CD4-positive, alpha-beta T cell treated with Interferon gamma for 1 hour (primary cell): Measurements from ENCODE around the gene RSAD1.

Source experiments
- DNase-seq: peaks from one replicate; pipeline ENCODE4 v3.0.0-alpha.2; 2020

RSAD1 gene

DNA sequence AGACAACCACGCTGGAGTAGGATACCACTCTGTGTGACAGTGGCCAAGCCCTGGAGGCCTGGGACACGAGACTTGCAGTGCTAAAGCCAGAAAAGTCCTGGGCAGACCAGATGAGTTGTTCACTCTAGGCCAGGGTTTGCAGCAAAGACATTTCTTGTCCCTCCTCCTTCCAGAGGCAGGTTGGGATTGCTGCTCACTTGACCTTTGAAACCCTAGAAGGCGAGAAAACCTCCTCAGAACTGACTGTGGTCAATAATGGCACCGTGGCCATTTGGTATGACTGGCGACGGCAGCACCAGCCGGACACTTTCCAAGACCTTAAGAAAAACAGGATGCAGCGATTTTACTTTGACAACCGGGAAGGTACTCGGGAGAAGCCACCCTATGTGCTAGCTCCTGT lies 44.1 kb downstream of the RSAD1 start:
- no peak for DNase-seq

GRCh38 chr17:50523208-50523607 lies 44.5 kb downstream of the RSAD1 start:
- DNase-seq, result no peak

- no peak for DNase-seq
Observed at GRCh38 chr17:50524838-50525237, 46.2 kb downstream of the RSAD1 start.

DNA sequence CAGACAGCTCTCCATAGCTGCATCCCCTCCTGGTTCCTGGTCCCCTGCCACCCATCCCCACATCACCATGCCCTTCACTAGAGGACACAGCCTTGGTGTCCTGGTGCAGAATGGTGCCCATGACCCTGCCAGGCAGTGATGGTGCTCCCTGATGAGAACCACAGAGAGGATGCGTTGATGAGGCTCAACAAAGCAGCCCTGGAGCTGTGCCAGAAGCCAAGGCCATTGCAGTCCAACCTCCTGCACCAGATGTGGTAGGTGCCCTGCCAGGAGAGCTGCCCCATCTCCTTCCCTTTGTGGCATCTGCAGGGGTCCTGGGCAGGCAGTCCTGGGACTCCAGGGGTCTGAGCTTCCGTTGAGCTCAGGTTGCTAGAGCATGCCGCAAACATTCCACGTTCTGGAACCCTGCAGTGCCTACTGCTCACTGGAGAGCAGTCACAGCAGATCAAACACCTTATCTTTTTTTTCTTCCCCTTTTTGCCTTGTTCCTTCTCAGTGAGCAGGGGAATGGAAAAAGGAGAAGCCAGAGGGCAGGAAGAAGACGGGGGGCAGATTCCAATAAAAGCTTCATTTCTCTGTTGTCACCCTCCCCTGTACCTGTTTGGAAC lies 48.6 kb downstream of the RSAD1 start:
- no peak for DNase-seq

DNA sequence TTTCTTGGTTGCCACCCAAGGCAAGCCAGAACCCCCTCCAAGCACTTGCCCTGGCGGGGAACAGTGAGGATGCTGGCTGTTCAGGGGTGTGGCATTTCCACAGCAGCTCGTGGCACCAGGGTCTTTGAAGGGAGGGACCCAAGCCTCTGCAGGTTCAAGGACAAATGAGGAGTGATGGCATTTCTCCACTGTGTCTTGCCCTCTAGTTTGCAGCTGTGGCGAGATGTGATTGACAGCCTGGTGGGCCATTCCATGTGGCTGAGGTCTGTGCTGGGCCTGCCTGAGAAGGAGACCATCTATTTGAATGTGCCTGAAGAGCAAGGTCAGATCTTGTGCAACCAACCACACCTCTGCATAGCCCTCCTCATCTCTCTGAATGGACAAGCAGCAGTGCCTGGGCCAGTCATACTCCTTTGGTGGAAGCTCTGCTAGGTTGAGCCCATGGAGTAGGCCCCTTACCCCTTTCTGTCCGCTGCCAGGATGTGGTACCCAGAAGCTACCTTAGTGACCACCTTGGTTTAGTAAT lies 49.4 kb downstream of the RSAD1 start:
- no peak for DNase-seq

DNA sequence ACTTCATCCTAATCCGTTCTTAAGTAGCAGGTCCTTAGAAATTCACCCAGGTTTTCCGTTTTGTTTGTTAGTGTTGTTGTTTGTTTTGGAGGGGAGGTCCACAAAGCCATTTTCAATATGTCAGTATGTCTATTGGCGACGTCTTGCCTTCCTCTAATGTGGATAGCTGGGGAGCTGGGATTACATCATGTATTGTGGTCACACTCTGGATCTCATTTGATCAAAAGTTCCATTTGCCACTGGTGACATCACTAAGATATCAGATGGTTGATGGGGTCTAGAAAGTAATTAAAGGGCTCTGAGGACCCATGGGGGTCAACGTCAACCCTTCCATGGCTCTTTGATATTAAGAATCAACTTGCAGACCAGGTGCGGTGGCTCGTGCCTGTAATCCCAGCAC lies 51.2 kb downstream of the RSAD1 start:
- no peak for DNase-seq

GRCh38 chr17:50531428-50532025 lies 52.9 kb downstream of the RSAD1 start:
- DNase-seq, result no peak

DNA sequence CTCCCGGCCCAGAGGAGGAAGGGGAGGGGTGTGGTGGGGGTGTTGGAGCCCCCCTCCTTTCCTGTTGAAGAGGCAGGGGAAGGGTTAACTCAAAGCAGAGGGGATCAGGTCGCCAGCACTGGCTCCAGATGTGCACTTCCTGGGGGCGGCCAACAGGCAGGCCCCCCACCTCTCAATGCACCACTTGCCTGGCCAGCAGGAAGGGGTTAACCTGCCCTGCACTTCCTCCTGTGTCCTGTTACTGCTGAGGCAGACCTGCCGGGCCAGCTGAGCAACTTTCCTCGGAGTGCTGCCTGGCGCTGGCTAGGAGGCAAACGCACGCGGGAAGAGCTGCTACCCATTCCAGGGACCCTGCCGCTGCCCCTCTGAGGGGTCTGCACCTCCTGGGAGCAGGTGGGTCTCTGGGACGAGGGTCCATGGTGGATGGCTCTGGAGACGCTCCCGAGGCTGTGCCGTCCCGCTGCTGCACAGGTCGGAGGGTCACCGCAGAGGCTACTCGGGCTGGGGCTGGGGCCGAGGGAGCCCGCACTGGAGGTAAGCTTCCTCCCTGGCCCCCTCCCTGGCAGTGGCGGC lies 53.9 kb downstream of the RSAD1 start, which contains the start of gene EPN3:
Gene EPN3, plus strand, starts transcription at position 284 of the 573 bp plus-strand sequence. CDS start 3,822 bp downstream, outside the sequence.
- no peak for DNase-seq

GRCh38 chr17:50533185-50533584 lies 54.5 kb downstream of the RSAD1 start:
- DNase-seq, result no peak

- DNase-seq, result no peak
Observed at GRCh38 chr17:50533720-50534148, 55.1 kb downstream of the RSAD1 start.

- no peak for DNase-seq
Observed at GRCh38 chr17:50534222-50534978, 55.7 kb downstream of the RSAD1 start.

DNA sequence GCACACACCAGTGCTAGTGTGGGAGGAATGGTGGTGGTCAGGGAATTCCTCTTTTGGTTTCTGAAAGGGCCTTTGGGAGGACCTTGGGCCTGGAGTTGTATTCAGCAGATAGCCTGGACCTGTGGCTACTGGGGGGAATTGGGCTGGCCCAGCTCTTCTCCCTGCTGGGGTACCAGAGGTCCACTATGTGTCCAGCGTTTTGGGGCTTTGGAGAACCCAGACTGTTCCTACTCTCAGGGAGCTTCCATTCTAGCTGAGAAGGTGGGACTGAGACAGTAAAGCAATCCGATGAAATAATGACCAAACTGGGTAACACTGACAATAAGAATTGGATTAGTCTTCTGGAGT lies 56.3 kb downstream of the RSAD1 start:
- DNase-seq, result no peak

DNA sequence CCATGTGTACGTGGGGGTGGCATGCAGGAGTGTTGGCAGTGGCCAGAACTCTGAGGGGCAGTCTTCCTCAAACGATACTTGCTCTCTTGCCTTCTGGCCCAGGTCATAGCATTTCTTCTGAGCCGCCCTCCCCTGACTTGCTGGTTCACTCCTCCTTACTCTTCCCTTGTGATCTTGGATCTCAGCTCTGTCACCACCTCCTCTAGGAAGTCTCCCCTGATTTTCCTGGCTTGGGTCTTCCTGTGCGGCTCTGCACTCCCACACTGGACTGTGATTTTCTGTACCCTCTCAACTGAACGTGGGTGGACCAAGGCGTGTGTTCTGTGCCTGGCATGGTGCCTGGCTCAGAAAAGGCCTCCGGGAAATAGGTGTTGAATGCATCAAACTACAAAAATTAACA lies 56.7 kb downstream of the RSAD1 start:
- DNase-seq, result no peak
